ENCODE results near the gene UBE2G2. TPM values are rescaled to one million over a fixed set of nuclear protein-coding genes. Genes with fewer than 3 reads are reported as not detected.

Gene UBE2G2
- polyA plus RNA-seq, 1 donor (not counting 4 experiments of a cell fraction or from before 2014, with no cell fraction given) = 106 TPM

GRCh38 chr21:44815225-44815624 lies 13.6 kb upstream of the UBE2G2 start:
- no peak for DNase-seq (ENCODE audit: low read depth, low spot score)
- Histone ChIP-seq H3K4me1 (ENCODE audit: control insufficient read depth, extremely low read depth, insufficient read depth, low read length) (peaks cover 7% of the 10 kb centered on the region), H2AFZ (ENCODE audit: control insufficient read depth, low read length) (no peak overlapping the region), H3K9me1 (ENCODE audit: control insufficient read depth, extremely low read depth, insufficient read depth, low read length) (no peaks in the 10 kb centered on the region), H3K36me3 (ENCODE audit: control insufficient read depth in 2 of 2, extremely low read depth in 1 of 2, insufficient read depth in 2 of 2, low read length in 2 of 2) (peaks cover 5 to 8% of the 10 kb centered on the region in 2 experiments), H3K9me3 (ENCODE audit: control insufficient read depth, low read depth, low read length) (no peaks in the 10 kb centered on the region), H3K9ac (ENCODE audit: control insufficient read depth, extremely low read depth, insufficient read depth, low read length) (no peak overlapping the region), H3K4me3 (ENCODE audit: control insufficient read depth in 2 of 3, extremely low read depth in 1 of 3, insufficient read depth in 2 of 3, low read depth in 1 of 3, low read length in 3 of 3) (no peak overlapping the region), H3K4me2 (ENCODE audit: control insufficient read depth, extremely low read depth, insufficient read depth, low read depth, low read length) (no peak overlapping the region), H4K20me1 (ENCODE audit: control insufficient read depth, extremely low read depth, insufficient read depth, low read length) (peaks cover 27% of the 10 kb centered on the region), H3K27me3 (ENCODE audit: control insufficient read depth, extremely low read depth, insufficient read depth, low read length) (no peaks in the 10 kb centered on the region), H3K79me2 (ENCODE audit: control insufficient read depth, insufficient read depth, low read length) (peaks cover 64% of the 10 kb centered on the region), H3K27ac (ENCODE audit: control insufficient read depth, insufficient read depth, low read length) (no peak overlapping the region)
- dilution Hi-C loops (cut with MboI; ENCODE audit: extremely low pct_ligation_motif_present, low sequenced_read_pairs) = no loop called here
- TF ChIP-seq EZH2 (IDR thresholded peaks at IDR 0.05; ENCODE audit: low read length) = no peak
- TF ChIP-seq CTCF (optimal IDR thresholded peaks at IDR 0.05 in 1 of 3, IDR thresholded peaks at IDR 0.05 in 1 of 3, conservative IDR thresholded peaks at IDR 0.05 in 1 of 3; ENCODE audit: extremely low read depth in 1 of 3, insufficient read depth in 2 of 3, low read length in 3 of 3) = no peak
- FAIRE-seq = no peak

DNA sequence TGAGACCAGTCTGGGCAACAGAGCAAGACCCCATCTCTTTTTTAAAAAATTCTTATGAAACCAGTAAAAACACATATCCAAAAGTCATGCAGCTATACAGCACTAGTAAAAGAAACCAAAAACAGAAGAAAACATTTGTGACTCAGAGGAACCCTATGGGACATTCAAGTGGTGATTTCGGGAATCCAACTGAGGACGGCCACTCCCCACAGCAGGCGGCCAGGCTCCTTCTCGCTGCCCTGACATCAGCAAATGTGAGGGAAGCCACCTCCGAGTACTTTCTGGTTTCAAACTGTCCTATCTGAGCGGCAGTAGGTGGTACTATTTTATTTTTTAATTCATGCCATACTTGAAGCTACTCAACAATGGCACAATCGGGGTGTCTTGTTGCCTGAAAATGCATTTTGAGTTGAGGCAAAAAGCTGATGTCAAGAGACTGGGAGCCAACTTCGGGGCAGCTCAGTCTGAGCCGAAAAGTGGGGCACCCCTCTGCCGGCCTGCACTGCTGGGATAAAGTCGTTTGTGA lies 12.9 kb upstream of the UBE2G2 start:
- H3K9me1 ChIP-seq (ENCODE audit: control insufficient read depth, extremely low read depth, insufficient read depth, low read length) = no peaks in the 10 kb centered on the region
- H3K4me1 ChIP-seq (ENCODE audit: control insufficient read depth, extremely low read depth, insufficient read depth, low read length) = peaks cover 7% of the 10 kb centered on the region
- H4K20me1 ChIP-seq (ENCODE audit: control insufficient read depth, extremely low read depth, insufficient read depth, low read length) = peaks cover 31% of the 10 kb centered on the region

More for the DNA sequence above, 12.9 kb upstream of the UBE2G2 start:
- Histone ChIP-seq H3K4me3 (ENCODE audit: control insufficient read depth in 2 of 3, extremely low read depth in 1 of 3, insufficient read depth in 2 of 3, low read depth in 1 of 3, low read length in 3 of 3) (no peak overlapping the region), H3K9me3 (ENCODE audit: control insufficient read depth, low read depth, low read length) (no peaks in the 10 kb centered on the region), H3K79me2 (ENCODE audit: control insufficient read depth, insufficient read depth, low read length) (peaks cover 68% of the 10 kb centered on the region), H3K4me2 (ENCODE audit: control insufficient read depth, extremely low read depth, insufficient read depth, low read depth, low read length) (no peak overlapping the region), H3K36me3 (ENCODE audit: control insufficient read depth in 2 of 2, extremely low read depth in 1 of 2, insufficient read depth in 2 of 2, low read length in 2 of 2) (peaks cover 11 to 13% of the 10 kb centered on the region in 2 experiments), H3K9ac (ENCODE audit: control insufficient read depth, extremely low read depth, insufficient read depth, low read length) (no peak overlapping the region), H3K27me3 (ENCODE audit: control insufficient read depth, extremely low read depth, insufficient read depth, low read length) (no peaks in the 10 kb centered on the region), H2AFZ (ENCODE audit: control insufficient read depth, low read length) (no peak overlapping the region), H3K27ac (ENCODE audit: control insufficient read depth, insufficient read depth, low read length) (no peak overlapping the region)
- TF ChIP-seq EZH2 (IDR thresholded peaks at IDR 0.05; ENCODE audit: low read length) = no peak
- no peak for TF ChIP-seq CTCF (optimal IDR thresholded peaks at IDR 0.05 in 1 of 3, IDR thresholded peaks at IDR 0.05 in 1 of 3, conservative IDR thresholded peaks at IDR 0.05 in 1 of 3; ENCODE audit: extremely low read depth in 1 of 3, insufficient read depth in 2 of 3, low read length in 3 of 3)
- FAIRE-seq = no peak
- DNase-seq (ENCODE audit: low read depth, low spot score) = no peak
- dilution Hi-C loops (cut with MboI; ENCODE audit: extremely low pct_ligation_motif_present, low sequenced_read_pairs) = no loop called here
